Activated T-cell treated with anti-CD3 and anti-CD28 coated beads, Interleukin-2, amount 50 U/mL, for 1 hour (primary cell): Measurements from ENCODE around the gene BCL3.

Experiments
- DNase-seq: peaks from one replicate; pipeline ENCODE4 v3.0.0-alpha.2; 2020

BCL3 gene

GRCh38 chr19:44796701-44797115 lies 48.2 kb downstream of the BCL3 start:
- DNase-seq = no peak

DNA sequence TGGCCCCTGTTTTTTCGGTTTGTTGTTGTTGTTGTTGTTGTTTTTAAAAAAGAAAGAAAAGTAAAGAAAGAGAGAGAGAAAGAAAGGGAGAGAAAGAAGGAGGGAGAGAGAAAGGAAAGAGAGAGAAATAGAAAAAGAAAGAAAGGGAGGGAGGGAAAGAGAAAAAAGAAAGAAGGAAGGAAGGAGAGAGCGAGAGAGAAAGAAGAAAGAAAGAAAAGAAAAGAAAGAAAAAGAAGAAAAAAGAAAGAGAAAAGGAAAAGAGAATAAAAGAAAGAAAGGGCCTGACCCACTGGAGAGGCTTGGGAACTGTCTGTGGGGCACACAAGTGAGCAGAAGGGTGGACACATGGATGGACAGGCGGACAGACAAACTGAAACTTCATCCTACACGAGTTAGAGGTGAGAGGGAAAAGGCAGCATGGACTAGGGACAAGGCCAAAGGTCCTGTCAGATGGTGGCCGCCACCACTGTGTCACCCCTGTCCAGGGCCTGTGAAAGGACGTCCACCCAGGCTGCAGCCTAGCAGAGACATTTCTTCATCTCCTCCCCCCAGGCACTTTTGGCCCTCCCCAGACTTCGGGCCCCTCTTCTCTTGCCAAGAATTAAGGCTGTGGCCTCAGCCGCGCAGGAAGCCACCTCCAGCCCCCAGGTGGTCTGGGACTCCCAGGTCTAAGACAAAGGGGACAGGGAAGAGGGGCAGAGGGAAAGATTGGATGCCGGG lies 51.3 kb downstream of the BCL3 start:
- no peak for DNase-seq

- peak; percentile 80 for DNase-seq
Observed at GRCh38 chr19:44800461-44800860, 52.0 kb downstream of the BCL3 start.

GRCh38 chr19:44803442-44804428 lies 55.2 kb downstream of the BCL3 start:
- DNase-seq = no peak

DNA sequence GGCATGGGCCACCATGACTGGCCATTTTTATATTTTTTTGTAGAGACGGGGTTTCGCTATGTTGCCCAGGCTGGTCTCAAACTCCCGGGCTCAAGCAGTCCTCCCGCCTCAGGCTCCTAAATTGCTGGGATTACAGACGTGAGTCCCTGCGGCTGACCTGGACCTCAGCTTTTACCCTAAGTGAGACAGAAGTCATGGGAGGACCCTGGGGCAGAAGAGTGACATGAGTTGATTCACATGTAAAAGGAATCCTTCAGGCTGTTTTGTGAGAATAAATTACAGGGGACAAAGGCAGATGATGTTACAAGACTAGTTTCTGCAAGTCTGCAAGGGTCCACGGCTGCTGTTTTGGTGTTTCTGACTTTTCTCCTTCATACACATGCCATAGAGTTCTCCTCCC lies 57.8 kb downstream of the BCL3 start:
- DNase-seq = no peak

- no peak for DNase-seq
Observed at GRCh38 chr19:44807162-44807561, 58.7 kb downstream of the BCL3 start.

DNA sequence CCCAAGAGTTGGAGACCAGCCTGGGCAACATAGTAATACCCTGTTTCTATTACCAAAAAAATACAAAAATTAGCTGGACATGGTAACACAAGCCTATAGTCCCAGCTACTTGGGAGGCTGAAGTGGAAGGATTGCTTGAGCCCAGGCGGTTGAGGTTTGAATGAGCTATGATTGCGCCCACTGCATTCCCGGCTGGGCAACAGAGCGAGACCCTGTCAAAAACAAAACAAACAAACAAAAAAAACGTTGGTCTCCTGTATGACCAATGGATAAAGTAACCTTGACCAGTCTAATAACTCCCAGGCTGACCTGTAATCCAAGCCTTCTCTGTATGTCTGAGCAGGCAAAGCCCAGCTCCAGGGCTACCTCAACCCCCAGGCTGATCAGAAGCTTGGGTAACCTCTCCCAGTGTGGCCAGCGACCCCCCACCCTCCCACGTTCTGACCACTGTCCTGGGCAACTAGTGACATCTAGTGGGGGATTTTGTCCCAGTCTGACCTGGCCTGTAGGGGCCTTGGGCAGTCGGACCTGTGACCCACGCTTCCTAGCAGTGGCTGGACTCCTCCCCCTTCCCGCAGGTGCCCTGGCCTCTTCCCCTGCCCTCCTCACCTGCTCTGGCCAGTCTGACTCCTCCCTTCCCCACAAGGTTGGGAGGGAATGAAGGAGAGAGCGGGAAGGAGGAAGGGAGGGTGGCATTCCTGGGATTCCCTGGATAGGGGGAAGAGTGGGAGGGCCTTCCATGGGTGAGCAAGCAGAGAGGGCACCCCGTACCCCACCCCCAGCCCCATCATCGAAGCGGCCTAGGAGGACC lies 59.3 kb downstream of the BCL3 start:
- no peak for DNase-seq

DNA sequence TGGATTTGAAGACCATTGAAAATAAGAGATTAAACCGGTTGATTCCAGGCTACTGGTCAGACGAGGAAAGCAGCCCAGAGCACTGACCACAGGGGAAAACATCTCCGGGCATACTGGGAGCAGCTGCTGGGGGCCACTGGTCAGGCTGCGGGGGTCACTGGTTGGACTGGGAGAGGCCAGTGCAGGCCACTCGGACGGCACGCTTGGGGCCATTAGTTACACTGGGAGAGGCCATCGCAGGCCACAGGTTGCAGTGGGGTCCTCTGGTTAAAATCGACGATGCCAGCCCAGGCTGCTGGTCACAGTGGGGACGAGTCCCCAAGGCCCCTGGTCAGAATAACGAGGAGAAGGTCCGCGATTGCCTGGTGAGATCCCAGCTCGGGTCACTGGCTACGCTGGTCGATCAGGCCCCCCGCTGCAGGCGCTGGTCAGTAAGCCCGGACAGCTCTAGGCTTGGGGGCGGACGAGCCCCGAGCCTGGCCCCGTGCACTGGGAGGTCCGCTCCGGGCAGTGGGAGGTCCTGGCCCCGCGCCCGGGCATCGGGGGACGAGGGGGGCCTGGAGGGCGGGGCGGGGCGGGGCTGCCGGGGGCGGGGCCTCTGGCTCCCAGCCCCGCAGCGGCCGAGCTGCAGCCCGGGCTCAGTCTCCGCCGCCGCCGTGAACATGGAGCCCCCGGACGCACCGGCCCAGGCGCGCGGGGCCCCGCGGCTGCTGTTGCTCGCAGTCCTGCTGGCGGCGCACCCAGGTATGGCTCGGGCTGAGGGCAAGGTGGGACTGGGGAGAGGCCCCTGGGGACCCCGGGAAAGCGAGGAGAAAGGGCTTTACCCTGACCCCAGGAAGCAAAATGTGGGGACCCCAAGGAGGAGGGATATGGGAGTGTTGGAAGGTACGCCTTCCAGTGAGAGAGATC lies 60.2 kb downstream of the BCL3 start, which contains the start of gene BCAM:
BCAM (plus strand) TSS at position 641 of the 909 bp plus-strand sequence; CDS start at position 663, 22 bp downstream.
- DNase-seq = no peak
